ENCODE data around the gene RNF103. TPM values are rescaled to one million over a fixed set of nuclear protein-coding genes. Genes with fewer than 3 reads are reported as not detected.
"Not testable (repeated sequence)": the region's sequence is repeated elsewhere in the genome, so short reads cannot be mapped to it uniquely, and the experiment has no call there.

RNF103 gene
- total and polyA plus RNA-seq, 4 donors = 11.8 to 46.0 (median 19.4) TPM

- DNase-seq (no peak), ATAC-seq (ENCODE audit: insufficient read depth, low FRiP score) (no peak)
- H3K27ac ChIP-seq (ENCODE audit: low read depth in 1 of 2, low read length in 1 of 2) = peak overlapping the region in 1 of 2 donors; percentile 3
- WGBS, 2 donors = 80 to 90% methylated on average over 3 of the region's 3 CpGs
- H3K9me3 ChIP-seq (ENCODE audit: control insufficient read depth in 4 of 4, insufficient read depth in 3 of 4, low read length in 3 of 4) = no peaks in the 10 kb centered on the region
- H3K4me1 ChIP-seq (ENCODE audit: control insufficient read depth in 5 of 5, insufficient read depth in 5 of 5, low read length in 5 of 5) = peaks cover 0 to 14% (median 3%) of the 10 kb centered on the region in 5 donors
- no peaks in the 10 kb centered on the region for H3K27me3 ChIP-seq (ENCODE audit: control insufficient read depth in 3 of 3, insufficient read depth in 3 of 3, low read length in 2 of 3)
- H3K4me3 ChIP-seq = no peak overlapping the region
- H3K9ac ChIP-seq (ENCODE audit: insufficient read depth in 1 of 2, low read length in 2 of 2) = no peak overlapping the region
- no peaks in the 10 kb centered on the region for H3K36me3 ChIP-seq (ENCODE audit: control insufficient read depth in 4 of 4, insufficient read depth in 4 of 4, low read length in 4 of 4)
- TF ChIP-seq CTCF (IDR thresholded peaks at IDR 0.05; ENCODE audit: control extremely low read depth, extremely low read depth) = no peak
Measured at GRCh38 chr2:86672027-86672545, 48.4 kb upstream of the RNF103 start.

DNA sequence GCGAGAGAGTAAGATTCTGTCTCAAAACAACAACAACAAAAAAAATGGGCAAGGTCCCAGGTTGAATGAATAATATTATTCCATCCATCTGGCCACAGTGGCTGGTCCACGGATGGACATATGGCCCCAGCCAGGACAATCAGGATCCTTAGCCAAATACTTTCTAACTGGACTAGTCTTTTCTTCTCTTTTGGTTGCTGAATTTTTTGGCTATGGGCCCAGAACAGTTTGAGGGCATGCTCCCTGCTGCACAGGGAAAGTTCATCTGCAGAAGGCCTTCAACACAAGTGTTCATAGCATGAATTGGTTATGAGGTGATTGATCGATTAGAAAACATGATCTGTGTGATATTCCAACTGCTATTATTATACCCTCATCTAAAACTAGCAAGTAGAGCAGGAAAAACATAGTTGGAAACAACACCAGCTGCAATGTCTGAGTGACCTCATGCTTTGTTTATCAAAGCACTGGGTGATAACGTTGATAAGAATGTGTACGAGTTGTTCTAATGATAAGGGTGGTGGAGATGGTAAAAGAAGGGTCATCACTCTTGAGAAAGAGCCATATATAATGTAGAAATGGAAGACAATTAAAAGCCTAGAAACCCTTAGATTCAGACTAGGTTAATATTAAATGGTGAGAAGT lies 47.8 kb upstream of the RNF103 start:
- DNase-seq (peak; percentile 16 to 68 (median 62)), ATAC-seq (ENCODE audit: insufficient read depth, low FRiP score) (no peak)
- no peak overlapping the region for H3K4me3 ChIP-seq
- no peak overlapping the region for H3K9ac ChIP-seq (ENCODE audit: insufficient read depth in 1 of 2, low read length in 2 of 2)
- peak overlapping the region; percentile 47 to 59 for H3K27ac ChIP-seq (ENCODE audit: low read depth in 1 of 2, low read length in 1 of 2)
- no peaks in the 10 kb centered on the region for H3K27me3 ChIP-seq (ENCODE audit: control insufficient read depth in 3 of 3, insufficient read depth in 3 of 3, low read length in 2 of 3)
- no peaks in the 10 kb centered on the region for H3K36me3 ChIP-seq (ENCODE audit: control insufficient read depth in 4 of 4, insufficient read depth in 4 of 4, low read length in 4 of 4)
- TF ChIP-seq CTCF (IDR thresholded peaks at IDR 0.05; ENCODE audit: control extremely low read depth, extremely low read depth) = no peak
- H3K9me3 ChIP-seq (ENCODE audit: control insufficient read depth in 4 of 4, insufficient read depth in 3 of 4, low read length in 3 of 4) = no peaks in the 10 kb centered on the region
- WGBS, 2 donors = 46 to 69% methylated on average over 5 of the region's 5 CpGs
- H3K4me1 ChIP-seq (ENCODE audit: control insufficient read depth in 5 of 5, insufficient read depth in 5 of 5, low read length in 5 of 5) = peaks cover 0 to 14% (median 3%) of the 10 kb centered on the region in 5 donors

DNA sequence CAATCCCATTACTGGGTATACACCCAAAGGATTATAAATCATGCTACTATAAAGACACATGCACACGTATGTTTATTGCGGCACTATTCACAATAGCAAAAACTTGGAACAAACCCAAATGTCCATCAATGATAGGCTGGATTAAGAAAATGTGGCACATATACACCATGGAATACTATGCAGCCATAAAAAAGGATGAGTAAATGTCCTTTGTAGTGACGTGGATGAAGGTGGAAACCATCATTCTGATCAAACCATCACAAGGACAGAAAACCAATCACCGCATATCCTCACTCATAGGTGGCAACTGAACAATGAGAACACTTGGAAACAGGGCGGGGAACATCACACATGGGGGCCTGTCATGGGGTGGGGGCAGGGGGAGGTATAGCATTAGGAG lies 45.7 kb upstream of the RNF103 start:
- not testable (repeated sequence) for DNase-seq; H3K27me3 ChIP-seq (ENCODE audit: control insufficient read depth in 3 of 3, insufficient read depth in 3 of 3, low read length in 2 of 3); ATAC-seq (ENCODE audit: insufficient read depth, low FRiP score); H3K36me3 ChIP-seq (ENCODE audit: control insufficient read depth in 4 of 4, insufficient read depth in 4 of 4, low read length in 4 of 4); H3K9me3 ChIP-seq (ENCODE audit: control insufficient read depth in 4 of 4, insufficient read depth in 3 of 4, low read length in 3 of 4); H3K4me3 ChIP-seq; H3K9ac ChIP-seq (ENCODE audit: insufficient read depth in 1 of 2, low read length in 2 of 2); H3K27ac ChIP-seq (ENCODE audit: low read depth in 1 of 2, low read length in 1 of 2)
- peaks cover 0 to 14% (median 3%) of the 10 kb centered on the region in 5 donors for H3K4me1 ChIP-seq (ENCODE audit: control insufficient read depth in 5 of 5, insufficient read depth in 5 of 5, low read length in 5 of 5)
- WGBS, 2 donors = 91 to 93% methylated on average over 5 of the region's 5 CpGs

- WGBS, 2 donors = 97% methylated on average over 3 of the region's 3 CpGs
- no peak for ATAC-seq (ENCODE audit: insufficient read depth, low FRiP score)
Measured at GRCh38 chr2:86661333-86661732, 37.7 kb upstream of the RNF103 start.

More at GRCh38 chr2:86661333-86661732, 37.7 kb upstream of the RNF103 start:
- Histone ChIP-seq H3K4me1 (ENCODE audit: control insufficient read depth in 5 of 5, insufficient read depth in 5 of 5, low read length in 5 of 5) (no peaks in the 10 kb centered on the region), H3K4me3 (no peak overlapping the region), H3K27ac (ENCODE audit: low read depth in 1 of 2, low read length in 1 of 2) (no peak overlapping the region), H3K9ac (ENCODE audit: insufficient read depth in 1 of 2, low read length in 2 of 2) (no peak overlapping the region), H3K9me3 (ENCODE audit: control insufficient read depth in 4 of 4, insufficient read depth in 3 of 4, low read length in 3 of 4) (peaks cover 0 to 4% (median 3%) of the 10 kb centered on the region in 4 donors), H3K36me3 (ENCODE audit: control insufficient read depth in 4 of 4, insufficient read depth in 4 of 4, low read length in 4 of 4) (peaks cover 0 to 3% (median 0%) of the 10 kb centered on the region in 4 donors), H3K27me3 (ENCODE audit: control insufficient read depth in 3 of 3, insufficient read depth in 3 of 3, low read length in 2 of 3) (no peaks in the 10 kb centered on the region)
- TF ChIP-seq CTCF (IDR thresholded peaks at IDR 0.05; ENCODE audit: control extremely low read depth, extremely low read depth) = no peak
- DNase-seq = peak in 1 of 3 donors; percentile 14
